ENCODE results near the gene ENDOD1. TPM values are rescaled to one million over a fixed set of nuclear protein-coding genes. Genes with fewer than 3 reads are reported as not detected.

ENDOD1 gene
- total RNA-seq, 1 experiment from 2014 or later = 11.4 TPM

DNA sequence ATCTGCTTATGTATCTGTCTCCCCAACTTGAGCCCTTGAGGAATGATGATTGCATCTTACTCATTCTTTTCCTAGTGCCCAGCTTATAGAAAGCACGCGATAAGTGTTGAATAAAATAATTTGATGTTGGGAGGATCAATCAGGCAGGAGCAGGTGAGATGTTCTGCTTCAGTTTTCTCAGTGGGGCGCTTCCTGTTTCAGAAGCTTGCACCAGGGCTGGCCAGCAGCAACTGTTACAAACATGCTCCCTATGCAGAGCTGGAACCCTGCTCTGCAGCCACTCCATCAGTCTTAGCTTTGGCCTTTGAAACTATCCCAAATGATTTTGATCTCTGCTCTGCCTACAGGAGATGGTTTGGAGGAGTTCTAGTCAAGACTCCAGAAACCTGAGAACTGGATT, 3.9 kb downstream of the ENDOD1 start:
- no peaks in the 10 kb centered on the region for H3K27me3 Mint-ChIP-seq (ENCODE audit: insufficient read depth, unreplicated experiment)
- DNase-seq (ENCODE audit: unreplicated experiment) = no peak
- no peak overlapping the region for H3K4me3 Mint-ChIP-seq (ENCODE audit: unreplicated experiment)
- POLR2A ChIA-PET = interaction anchor here (0.7 to 10.3 kb wide), 7 partner anchors 9 to 56 kb away, joined by 3 to 123 read pairs (median 14); partner anchors contain the start of gene SRSF8
- intact Hi-C loops (cut with micrococcal nuclease) = loop anchor here (1.0 kb wide), 1 partner anchor 40 kb away; no protein-coding TSS in a partner anchor
- TF ChIP-seq, protein P1, sequence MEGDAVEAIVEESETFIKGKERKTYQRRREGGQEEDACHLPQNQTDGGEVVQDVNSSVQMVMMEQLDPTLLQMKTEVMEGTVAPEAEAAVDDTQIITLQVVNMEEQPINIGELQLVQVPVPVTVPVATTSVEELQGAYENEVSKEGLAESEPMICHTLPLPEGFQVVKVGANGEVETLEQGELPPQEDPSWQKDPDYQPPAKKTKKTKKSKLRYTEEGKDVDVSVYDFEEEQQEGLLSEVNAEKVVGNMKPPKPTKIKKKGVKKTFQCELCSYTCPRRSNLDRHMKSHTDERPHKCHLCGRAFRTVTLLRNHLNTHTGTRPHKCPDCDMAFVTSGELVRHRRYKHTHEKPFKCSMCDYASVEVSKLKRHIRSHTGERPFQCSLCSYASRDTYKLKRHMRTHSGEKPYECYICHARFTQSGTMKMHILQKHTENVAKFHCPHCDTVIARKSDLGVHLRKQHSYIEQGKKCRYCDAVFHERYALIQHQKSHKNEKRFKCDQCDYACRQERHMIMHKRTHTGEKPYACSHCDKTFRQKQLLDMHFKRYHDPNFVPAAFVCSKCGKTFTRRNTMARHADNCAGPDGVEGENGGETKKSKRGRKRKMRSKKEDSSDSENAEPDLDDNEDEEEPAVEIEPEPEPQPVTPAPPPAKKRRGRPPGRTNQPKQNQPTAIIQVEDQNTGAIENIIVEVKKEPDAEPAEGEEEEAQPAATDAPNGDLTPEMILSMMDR (IDR thresholded peaks at IDR 0.05; ENCODE audit: unreplicated experiment) = no peak
- no peak overlapping the region for H3K27ac Mint-ChIP-seq (ENCODE audit: low read depth, unreplicated experiment)
- CTCF ChIA-PET = interaction anchor here (1.1 to 5.7 kb wide), 7 partner anchors 9 to 57 kb away, joined by 4 to 50 read pairs (median 6); partner anchors contain the start of gene SRSF8
- BruUV-seq (replicated peaks) = no TSS peak
- no peaks in the 10 kb centered on the region for H3K9me3 Mint-ChIP-seq (ENCODE audit: unreplicated experiment)
- H3K4me1 Mint-ChIP-seq (ENCODE audit: insufficient read depth, unreplicated experiment) = peaks cover 37% of the 10 kb centered on the region
- H3K36me3 Mint-ChIP-seq (ENCODE audit: insufficient read depth, unreplicated experiment) = no peaks in the 10 kb centered on the region

DNA sequence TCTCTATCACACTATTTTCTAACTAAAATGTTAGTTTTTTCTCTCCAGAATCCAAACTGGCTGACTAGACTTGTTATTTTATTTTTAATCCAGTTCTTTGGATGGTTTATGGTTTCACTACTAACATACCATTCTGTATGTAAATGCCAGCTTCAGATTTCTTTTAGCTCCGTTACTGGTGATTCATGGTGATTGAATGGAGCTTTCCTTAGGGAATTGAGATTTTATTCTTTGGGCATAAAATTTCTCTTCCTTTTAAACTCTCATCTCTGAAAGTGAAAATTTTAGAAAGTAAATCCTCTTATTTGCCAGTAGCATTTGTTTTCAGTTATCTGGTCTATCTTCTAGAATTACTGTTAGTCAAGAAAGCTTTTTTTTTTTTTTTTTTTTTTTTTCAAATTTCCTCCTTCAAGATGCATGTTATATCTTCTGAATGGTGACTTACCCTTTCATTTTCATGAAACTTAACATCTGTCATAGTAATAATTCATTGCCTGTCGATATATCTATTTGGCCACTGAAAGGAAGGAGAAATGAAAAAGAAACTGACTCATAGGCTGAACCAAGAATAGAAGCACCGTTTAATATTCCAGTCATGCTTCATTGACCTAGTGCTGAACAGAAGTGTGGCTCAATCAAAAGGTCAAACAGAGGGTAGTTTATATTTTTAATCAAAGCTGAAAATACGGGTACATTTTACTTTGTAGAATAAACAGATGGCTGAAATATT, 6.4 kb downstream of the ENDOD1 start:
- no TSS peak for BruUV-seq (replicated peaks)
- Mint-ChIP-seq H3K4me1 (ENCODE audit: insufficient read depth, unreplicated experiment) (peaks cover 31% of the 10 kb centered on the region), H3K4me3 (ENCODE audit: unreplicated experiment) (no peak overlapping the region), H3K9me3 (ENCODE audit: unreplicated experiment) (no peaks in the 10 kb centered on the region), H3K27ac (ENCODE audit: low read depth, unreplicated experiment) (peak overlapping the region; percentile 37), H3K27me3 (ENCODE audit: insufficient read depth, unreplicated experiment) (no peaks in the 10 kb centered on the region), H3K36me3 (ENCODE audit: insufficient read depth, unreplicated experiment) (peaks cover 7% of the 10 kb centered on the region)
- TF ChIP-seq, protein P1 (IDR thresholded peaks at IDR 0.05; ENCODE audit: unreplicated experiment) = no peak
- ChIA-PET POLR2A (interaction anchor here (0.6 to 10.3 kb wide), 7 partner anchors 11 to 694 kb away, joined by 3 to 123 read pairs (median 8); partner anchors contain the start of genes FAM76B and SRSF8), CTCF (interaction anchor here (0.6 to 1.4 kb wide), 4 partner anchors 20 to 669 kb away, joined by 3 to 4 read pairs (median 3); no protein-coding TSS in a partner anchor)
- peak; percentile 35 for DNase-seq (ENCODE audit: unreplicated experiment)
- intact Hi-C loops (cut with micrococcal nuclease) = no loop called here

DNA sequence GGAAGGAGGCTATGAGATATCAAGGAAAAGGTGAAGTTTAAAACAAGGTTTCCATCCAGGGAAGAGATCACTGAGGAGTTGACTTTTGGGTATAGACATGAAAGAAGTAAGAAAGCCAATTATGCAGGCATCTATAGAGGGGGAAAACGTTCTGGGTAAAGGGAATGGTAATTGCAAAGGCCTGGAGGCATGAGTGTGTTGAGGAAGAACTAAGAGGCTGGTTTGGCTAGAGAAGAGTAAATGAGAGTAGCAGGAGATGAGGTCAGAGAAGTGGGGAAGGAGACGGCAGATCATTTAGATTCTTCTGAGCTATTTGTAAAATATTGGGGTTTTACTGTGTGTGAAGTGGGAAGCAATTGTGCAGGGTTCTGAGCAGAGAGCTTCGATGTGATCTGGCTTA, 7.6 kb downstream of the ENDOD1 start:
- H3K36me3 Mint-ChIP-seq (ENCODE audit: insufficient read depth, unreplicated experiment) = peaks cover 7% of the 10 kb centered on the region
- no peak for DNase-seq (ENCODE audit: unreplicated experiment)
- CTCF ChIA-PET = interaction anchor here (1.9 kb wide), 1 partner anchor 26 kb away, joined by 12 read pairs; no protein-coding TSS in a partner anchor

DNA sequence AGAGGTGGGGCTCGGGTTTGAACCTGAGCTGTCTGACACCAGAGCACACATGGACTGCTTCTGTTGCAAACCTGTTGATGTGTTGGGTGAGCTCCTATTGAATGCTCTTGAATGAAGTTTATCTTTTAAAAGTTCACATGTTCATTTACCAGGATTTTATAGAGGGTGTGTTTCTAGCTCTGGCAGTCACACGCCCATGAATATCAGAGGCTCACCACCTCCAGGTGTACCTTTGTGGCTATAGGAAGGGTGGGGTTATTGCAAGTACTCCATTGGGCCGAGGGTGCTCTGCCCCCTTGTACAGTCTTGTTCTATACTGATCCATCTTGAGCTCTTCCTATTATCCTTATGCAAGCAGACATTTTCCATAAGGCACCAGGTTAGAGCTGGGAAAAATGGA, 9.2 kb downstream of the ENDOD1 start:
- no peak for DNase-seq (ENCODE audit: unreplicated experiment)
- CTCF ChIA-PET = interaction anchor here (1.2 to 1.9 kb wide), 6 partner anchors 8 to 48 kb away, joined by 3 to 12 read pairs (median 6); no protein-coding TSS in a partner anchor
- Mint-ChIP-seq H3K27ac (ENCODE audit: low read depth, unreplicated experiment) (no peak overlapping the region), H3K4me1 (ENCODE audit: insufficient read depth, unreplicated experiment) (peaks cover 10% of the 10 kb centered on the region), H3K4me3 (ENCODE audit: unreplicated experiment) (no peak overlapping the region), H3K27me3 (ENCODE audit: insufficient read depth, unreplicated experiment) (no peaks in the 10 kb centered on the region), H3K9me3 (ENCODE audit: unreplicated experiment) (no peaks in the 10 kb centered on the region), H3K36me3 (ENCODE audit: insufficient read depth, unreplicated experiment) (peaks cover 7% of the 10 kb centered on the region)
- BruUV-seq (replicated peaks) = no TSS peak
- intact Hi-C loops (cut with micrococcal nuclease) = no loop called here
- TF ChIP-seq, protein P1 (IDR thresholded peaks at IDR 0.05; ENCODE audit: unreplicated experiment) = no peak
- POLR2A ChIA-PET = interaction anchor here (0.6 to 4.9 kb wide), 4 partner anchors 8 to 661 kb away, joined by 3 to 24 read pairs (median 14); partner anchors contain the start of gene SRSF8

More for the DNA sequence above, 7.6 kb downstream of the ENDOD1 start:
- H3K9me3 Mint-ChIP-seq (ENCODE audit: unreplicated experiment) = no peaks in the 10 kb centered on the region
- H3K27me3 Mint-ChIP-seq (ENCODE audit: insufficient read depth, unreplicated experiment) = no peaks in the 10 kb centered on the region
- intact Hi-C loops (cut with micrococcal nuclease) = no loop called here
- TF ChIP-seq, protein P1 (IDR thresholded peaks at IDR 0.05; ENCODE audit: unreplicated experiment) = no peak
- H3K4me1 Mint-ChIP-seq (ENCODE audit: insufficient read depth, unreplicated experiment) = peaks cover 21% of the 10 kb centered on the region
- H3K4me3 Mint-ChIP-seq (ENCODE audit: unreplicated experiment) = no peak overlapping the region
- no TSS peak for BruUV-seq (replicated peaks)
- POLR2A ChIA-PET = interaction anchor here (0.6 to 10.3 kb wide), 6 partner anchors 11 to 153 kb away, joined by 3 to 108 read pairs (median 14); partner anchors contain the start of genes CWC15, KDM4D and SRSF8
- H3K27ac Mint-ChIP-seq (ENCODE audit: low read depth, unreplicated experiment) = no peak overlapping the region

Measured in MCF 10A (cell line).